ENCODE data around the gene KIF5A.

Gene KIF5A

GRCh38 chr12:57621497-57622292 is 71.9 kb downstream of the KIF5A start:
- no peak for FAIRE-seq

DNA sequence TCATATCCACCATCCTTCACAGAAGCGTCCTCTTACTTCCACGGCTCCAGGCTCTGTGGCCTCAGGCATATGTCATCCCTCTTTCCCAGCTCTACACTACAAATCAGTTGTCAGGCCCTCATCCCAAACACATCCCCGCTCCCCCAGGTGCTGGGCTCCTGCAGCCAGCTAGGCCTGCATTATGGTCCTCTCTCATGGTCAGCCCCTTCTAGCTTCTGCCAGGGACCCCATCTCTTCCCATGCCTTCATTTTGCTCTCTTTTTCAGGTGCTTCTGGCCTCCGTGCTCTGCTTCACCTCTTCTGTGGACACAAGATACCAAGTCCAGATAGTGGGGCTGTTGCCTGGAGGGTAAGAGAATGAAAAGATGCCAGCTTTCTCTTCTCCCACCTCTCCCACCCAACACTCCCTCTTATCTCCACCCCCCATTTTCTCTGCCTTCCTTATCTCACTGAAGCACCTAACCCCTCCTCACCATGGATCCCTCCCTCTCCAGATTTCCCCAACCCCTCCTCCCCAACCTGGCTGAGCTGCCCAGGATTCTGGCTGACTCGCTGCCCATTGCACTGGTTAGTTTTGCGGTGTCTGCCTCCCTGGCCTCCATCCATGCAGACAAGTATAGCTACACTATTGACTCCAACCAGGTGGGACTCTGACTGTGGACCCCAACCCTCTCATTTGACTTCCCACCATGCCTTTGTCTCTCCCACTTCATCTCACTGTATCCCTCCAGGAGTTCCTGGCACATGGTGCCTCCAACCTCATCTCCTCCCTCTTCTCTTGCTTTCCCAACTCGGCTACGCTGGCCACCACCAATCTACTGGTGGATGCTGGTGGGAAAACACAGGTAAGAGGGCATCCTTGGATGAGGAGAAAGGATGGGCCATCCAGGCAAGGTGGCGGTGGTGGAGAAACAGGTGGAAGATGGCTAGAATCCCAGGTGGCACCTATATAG is 72.7 kb downstream of the KIF5A start:
- no peak for FAIRE-seq

DNA sequence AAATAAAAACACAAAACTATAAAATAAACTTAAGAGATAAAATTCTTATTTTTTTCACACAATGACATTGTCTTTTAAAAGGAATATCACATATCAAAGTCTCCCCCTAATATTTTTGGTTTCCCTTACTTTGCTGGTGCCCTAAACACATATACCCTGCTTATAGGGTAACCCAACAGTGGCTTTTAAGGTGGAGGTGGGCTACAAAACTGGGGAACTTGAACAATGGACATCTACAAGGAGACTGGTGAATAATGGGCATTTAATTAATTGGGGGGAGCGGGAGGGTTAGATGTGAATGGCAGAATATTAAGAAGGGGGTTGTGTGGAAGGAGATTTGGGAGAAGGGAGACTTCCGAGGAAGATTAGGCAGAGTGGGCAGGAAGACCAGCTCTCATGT is 73.5 kb downstream of the KIF5A start:
- no peak for FAIRE-seq

DNA sequence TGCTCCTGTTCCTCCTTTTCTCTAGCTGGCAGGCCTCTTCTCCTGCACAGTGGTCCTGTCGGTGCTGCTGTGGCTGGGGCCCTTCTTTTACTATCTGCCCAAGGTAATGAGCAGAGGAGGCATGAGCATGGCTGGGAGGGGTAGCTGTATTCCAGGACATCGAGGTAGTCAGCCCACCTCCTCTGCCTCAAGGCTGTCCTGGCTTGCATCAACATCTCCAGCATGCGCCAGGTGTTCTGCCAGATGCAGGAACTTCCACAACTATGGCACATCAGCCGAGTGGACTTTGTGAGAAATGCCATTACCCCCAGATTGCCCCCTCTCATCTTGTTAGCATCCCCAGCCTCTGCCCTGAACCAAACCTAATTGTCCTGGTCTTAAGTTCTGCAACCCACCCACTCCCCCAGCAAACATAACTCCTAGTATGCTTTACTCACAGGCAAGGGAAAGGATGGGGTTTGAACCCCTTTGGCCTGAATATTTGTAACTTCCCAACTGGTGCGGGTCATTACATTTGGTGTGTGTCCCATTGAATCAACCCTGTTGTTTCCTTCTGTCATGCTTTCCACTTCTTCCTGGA is 74.1 kb downstream of the KIF5A start:
- no peak for FAIRE-seq

GRCh38 chr12:57624441-57625220 is 74.8 kb downstream of the KIF5A start:
- FAIRE-seq = no peak

DNA sequence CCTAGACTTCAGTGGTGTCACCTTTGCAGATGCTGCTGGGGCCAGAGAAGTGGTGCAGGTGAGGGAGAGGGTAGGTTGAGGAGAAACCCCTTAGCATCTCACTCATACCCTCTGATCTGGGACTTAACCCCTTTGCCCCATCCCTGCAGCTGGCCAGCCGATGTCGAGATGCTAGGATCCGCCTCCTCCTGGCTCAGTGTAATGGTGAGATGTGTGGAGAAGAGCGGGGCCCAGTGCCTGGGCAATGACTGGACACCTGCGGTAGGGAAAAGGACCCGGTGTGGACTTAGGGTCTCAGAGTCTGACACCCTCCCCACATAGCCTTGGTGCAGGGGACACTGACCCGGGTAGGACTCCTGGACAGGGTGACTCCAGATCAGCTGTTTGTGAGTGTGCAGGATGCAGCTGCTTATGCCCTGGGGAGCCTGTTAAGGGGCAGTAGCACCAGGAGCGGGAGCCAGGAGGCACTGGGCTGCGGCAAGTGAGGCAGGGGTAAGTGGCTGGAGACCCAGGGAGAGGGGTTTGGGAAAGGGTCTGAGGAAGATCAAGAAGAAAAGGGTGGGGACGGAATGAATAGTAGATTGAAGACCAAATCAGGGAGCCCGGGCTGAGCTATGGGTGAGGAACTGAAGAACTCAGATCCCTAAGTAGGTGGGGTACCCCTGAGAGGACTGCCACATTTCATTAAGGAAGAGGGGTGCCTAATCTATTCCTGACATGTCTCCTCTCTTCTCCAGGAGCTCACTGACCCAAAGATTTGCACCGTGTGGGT is 75.6 kb downstream of the KIF5A start:
- FAIRE-seq = no peak

GRCh38 chr12:57626111-57626920 is 76.5 kb downstream of the KIF5A start:
- FAIRE-seq = no peak

GRCh38 chr12:57626921-57627445 is 77.1 kb downstream of the KIF5A start:
- no peak for FAIRE-seq

- FAIRE-seq = no peak
Observed at GRCh38 chr12:57627501-57628279, 77.8 kb downstream of the KIF5A start.

GRCh38 chr12:57628280-57629191 is 78.7 kb downstream of the KIF5A start:
- FAIRE-seq = no peak

- no peak for FAIRE-seq
Observed at GRCh38 chr12:57629897-57630471, 80.1 kb downstream of the KIF5A start.

- FAIRE-seq = no peak
Observed at GRCh38 chr12:57630891-57631433, 81.1 kb downstream of the KIF5A start.

DNA sequence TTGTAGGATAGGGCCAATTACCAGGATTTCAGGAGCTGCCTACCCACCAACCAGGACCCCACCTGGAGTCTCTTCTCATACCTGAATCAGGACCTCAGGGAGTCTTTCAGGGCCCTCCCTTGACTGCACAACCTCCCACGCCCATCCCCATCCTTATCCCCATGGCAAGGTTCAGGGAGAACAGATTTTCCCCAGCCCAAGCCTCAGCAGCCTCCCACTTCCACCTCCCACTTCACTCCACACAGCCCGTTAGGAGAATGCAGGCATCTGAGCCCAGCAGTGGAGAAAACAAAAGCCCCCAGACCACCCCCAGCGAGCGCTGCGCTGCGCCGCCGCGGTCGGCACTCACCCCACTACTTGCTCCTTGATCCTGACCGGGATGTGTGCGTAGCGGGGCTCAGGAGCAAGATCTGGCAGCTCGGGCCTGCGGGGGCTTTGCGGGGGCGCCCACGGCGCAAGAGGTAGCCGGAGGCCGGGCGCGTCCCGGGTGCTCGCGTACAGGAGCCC is 81.8 kb downstream of the KIF5A start:
- no peak for FAIRE-seq

DNA sequence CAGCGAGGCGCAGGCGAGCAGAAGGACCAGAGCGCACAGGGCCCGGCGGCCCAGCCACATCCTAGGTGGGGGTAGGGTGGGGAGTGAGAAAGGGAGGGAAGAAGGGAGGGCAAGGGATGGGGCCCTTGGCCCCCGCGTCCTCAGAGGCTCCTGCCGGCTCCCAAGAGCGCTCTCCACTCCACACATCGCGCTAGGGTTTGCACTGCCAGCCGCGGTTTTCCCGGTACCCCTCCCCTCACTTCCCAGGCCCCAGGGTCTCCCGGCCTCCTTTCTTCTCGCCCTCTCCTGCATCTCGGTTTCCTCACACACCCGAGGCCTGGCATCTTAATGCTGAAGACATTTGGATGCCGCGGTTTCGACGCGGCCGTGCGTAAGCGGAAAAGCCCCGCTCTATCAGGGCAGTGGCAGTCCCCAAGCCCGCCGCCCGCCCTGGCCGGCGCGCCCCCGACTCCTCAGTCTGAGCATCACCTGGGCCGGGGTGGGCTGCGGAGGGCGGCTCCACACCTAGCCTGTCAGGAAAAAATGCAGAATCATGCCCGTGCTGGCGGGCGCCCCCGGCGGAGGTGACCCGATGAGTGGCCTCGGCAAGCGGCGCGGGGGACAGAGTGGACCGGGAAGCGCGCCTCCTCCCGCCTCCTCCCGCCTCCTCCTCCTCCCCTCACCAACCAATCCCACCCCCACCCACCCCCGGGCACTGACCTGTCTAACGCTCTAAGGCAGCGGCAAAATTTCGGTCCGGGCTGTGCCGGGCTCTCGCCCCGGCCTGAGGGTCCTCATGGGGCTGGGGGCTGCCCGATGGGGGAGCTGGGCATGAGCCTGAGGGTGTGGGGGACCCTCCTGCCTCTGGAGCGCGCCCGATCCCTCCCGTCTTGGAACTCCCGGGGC is 82.5 kb downstream of the KIF5A start:
- no peak for FAIRE-seq

DNA sequence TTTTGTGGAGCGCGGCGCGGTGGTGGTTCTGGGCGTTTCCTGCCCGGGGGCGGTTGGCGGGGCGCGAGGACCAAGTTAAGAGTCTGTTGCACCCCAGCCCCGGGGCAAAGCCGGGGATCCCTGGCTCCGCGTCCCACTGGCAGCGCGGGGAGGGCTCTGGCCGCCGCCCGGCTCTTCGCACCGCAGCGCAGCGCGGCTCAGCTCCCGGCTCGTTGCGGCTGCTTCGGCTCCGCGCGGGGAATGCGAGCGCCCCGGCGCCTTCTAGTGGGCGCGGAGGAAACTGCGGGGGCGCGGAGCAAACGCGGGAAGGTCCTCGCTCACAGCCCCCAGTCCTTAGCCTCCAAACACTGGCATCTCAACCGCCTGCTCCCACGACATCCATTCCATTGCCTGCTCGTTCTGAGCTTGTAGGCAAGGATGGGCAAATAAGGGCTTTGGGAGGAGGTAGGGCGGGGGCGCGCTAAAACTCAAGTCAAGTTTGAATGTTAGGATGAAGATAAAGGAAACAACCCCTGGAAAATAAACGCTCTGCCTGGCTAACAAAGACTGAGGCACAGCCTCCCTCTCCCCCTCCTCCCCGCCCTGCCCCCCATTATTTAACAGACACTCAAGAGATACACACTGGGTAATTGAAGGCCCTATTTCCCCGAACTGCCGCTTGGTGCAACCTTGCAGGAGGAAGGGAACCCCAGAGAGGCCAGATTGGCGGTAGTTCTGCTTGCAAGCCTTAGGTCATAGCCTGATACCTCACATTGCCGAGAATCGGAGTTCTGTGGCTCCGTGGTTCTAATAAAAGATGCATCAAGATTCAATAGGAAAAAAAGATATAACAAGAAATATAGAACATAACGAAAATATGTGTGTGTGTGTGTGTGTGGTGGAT is 83.4 kb downstream of the KIF5A start, which contains the start of gene B4GALNT1:
B4GALNT1 (minus strand) TSS at position 244 of the 883 bp plus-strand sequence. CDS start 1,069 bp downstream, outside the sequence.
- no peak for FAIRE-seq

Measured in endometrium (tissue), 2 donors.